COLO829 (cell line): ENCODE results near the gene GNG8.

Source experiments
- DNase-seq: peaks from one replicate; pipeline ENCODE4 v3.0.0; 2012; ENCODE audit warnings: low spot score

GNG8 gene

GRCh38 chr19:46618670-46619231 is 17.3 kb downstream of the GNG8 start:
- no peak for DNase-seq

GRCh38 chr19:46617601-46618000 is 18.4 kb downstream of the GNG8 start:
- no peak for DNase-seq

GRCh38 chr19:46616631-46617322 is 19.2 kb downstream of the GNG8 start:
- DNase-seq: no peak

- DNase-seq: no peak
These were observed 20.0 kb downstream of the GNG8 start for GRCh38 chr19:46615966-46616365.

- DNase-seq: peak; percentile 86
These were observed 21.8 kb downstream of the GNG8 start for GRCh38 chr19:46614114-46614722.

GRCh38 chr19:46613525-46613924 is 22.5 kb downstream of the GNG8 start:
- no peak for DNase-seq

- DNase-seq: no peak
These were observed 24.2 kb downstream of the GNG8 start for GRCh38 chr19:46611776-46612175.

- DNase-seq: no peak
These were observed 24.9 kb downstream of the GNG8 start for GRCh38 chr19:46610851-46611770.

GRCh38 chr19:46610413-46610775 is 25.6 kb downstream of the GNG8 start:
- DNase-seq: no peak

GRCh38 chr19:46609511-46610412 is 26.2 kb downstream of the GNG8 start:
- DNase-seq: no peak

GRCh38 chr19:46608581-46609345 is 27.2 kb downstream of the GNG8 start:
- no peak for DNase-seq

- DNase-seq: no peak
These were observed 27.8 kb downstream of the GNG8 start for GRCh38 chr19:46608178-46608577.

- DNase-seq: no peak
These were observed 28.6 kb downstream of the GNG8 start for GRCh38 chr19:46607448-46607841.

- no peak for DNase-seq
These were observed 29.1 kb downstream of the GNG8 start for GRCh38 chr19:46606681-46607447.

GRCh38 chr19:46606019-46606418 is 30.0 kb downstream of the GNG8 start:
- DNase-seq: no peak

- no peak for DNase-seq
These were observed 30.6 kb downstream of the GNG8 start for GRCh38 chr19:46605356-46605821.

- no peak for DNase-seq
These were observed 31.1 kb downstream of the GNG8 start for GRCh38 chr19:46604781-46605355.

GRCh38 chr19:46603752-46604231 is 32.2 kb downstream of the GNG8 start:
- DNase-seq: no peak

GRCh38 chr19:46603195-46603637 is 32.8 kb downstream of the GNG8 start:
- no peak for DNase-seq
